GM21528 (cell line): ENCODE results near the gene NRP2.

Source experiments
- ATAC-seq: cut with Tn5 transposase; IDR thresholded peaks from one replicate; pipeline ENCODE4 v1.9.1; 2021; ENCODE audit warnings: mild to moderate bottlenecking, moderate library complexity; ENCODE audit not compliant: unreplicated experiment, low FRiP score

NRP2 gene

DNA sequence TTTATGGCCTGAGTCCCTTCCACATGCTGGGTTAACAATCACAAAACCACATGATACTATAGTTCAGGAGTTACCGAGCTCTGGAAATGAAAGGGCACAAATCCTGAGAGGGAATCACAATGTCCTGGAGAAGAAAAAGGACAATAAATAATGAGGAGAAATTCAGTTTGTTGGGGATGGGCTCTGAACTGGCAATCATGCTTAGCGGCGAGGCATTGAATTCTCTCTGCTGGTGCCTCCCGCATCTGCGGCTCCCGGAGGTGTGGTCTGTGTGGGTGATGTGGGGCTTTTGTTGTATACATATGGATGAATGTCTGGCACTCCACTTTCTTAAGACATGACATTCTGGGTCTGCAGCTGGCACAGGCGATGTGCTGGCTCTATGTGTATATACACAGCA is 46.1 kb downstream of the NRP2 start:
- no peak for ATAC-seq

DNA sequence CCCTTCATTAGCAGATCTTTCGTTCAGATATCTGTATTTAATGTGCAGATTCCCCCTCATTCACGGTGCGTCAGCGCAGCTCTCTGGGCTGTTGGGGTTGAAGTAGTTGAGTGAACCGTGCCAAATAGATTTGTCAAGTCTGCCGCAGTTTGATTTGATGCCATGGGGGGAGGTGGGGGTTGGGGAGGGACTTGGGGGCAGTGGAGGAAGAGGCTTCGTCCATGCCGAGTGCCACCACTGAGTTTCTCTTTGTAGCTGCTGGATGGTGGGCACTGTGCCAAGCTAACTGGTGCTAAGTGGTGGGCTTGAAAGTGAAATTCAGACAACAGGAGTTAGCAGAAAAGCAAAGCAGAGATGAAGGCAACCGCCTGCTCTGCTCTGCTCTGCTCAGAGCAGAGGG is 47.9 kb downstream of the NRP2 start:
- no peak for ATAC-seq

DNA sequence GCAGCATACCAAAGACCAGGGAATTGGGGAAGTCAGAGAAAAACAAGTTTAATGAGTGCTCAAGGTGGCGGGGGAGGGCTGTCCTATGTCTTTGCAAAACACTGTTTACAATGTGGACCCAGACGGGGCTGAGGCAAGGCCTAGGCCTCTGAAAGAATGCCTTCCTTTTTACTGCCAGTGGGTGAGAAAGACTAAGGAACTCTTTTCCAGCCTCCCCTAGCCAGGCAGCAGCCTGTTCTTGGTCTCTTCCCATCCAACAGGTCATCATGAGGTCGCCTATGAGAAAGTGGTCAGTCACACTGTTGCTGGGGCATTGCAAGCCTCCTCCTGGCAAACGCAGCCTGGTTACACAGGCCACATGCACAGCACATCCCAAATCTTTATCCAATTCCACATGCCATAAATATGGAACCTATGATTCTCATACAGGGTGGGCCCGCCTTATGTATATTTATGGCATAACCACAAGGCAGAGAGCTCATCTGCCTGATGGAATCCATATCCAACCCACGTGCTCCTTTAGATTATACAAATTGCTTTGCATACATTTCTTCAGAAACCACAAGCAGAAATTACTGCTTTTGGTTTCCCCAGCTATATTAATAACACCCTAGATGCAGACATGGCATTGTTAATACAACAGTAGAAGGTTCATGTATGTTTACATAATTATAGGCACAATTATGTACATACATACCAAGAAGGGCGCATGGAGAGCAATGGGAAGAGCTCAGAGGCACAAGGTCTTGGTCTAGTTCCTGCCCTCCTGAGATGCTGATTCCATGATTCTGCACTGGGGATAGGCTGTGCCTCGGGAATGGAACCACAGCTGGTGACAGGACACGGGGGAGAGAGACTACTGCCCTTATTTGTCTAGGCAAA is 48.6 kb downstream of the NRP2 start:
- ATAC-seq = no peak

DNA sequence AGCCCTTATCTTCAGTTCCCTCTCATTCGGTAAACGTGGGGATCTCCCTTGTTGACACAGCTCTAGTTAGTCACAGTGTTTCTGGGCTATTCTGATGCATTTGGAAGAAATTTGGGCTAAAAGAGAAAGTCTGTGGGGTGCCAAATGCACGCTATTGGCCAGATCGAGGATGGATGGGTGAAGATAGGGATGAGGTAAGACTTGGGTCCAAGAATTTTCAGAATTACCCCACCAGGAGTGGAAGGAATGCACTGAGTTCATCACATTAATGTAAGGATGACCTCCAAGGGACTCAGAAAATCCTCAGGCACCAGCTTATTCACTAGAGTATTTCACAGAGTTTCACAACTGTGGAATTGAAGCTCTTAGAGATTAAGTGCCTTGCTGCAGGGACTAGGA is 49.3 kb downstream of the NRP2 start:
- no peak for ATAC-seq

DNA sequence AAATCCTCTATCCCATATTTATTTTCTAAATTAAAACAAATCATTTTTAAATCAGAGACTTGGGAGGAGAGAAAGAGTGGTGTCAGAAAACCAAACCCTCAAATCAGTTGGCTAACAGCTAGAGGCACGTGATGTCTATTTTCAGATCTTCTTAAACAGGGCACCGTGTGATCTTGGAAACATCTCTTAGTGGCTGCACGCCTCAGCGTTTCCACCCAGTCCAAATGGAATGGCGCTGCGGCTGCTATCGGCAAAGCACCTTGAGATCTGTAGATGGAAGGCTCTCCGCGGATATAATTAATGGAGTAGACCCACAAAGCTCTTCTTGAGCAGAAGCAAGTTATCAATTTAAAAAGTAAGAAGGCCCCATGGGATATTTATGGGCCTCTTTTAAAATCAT is 50.0 kb downstream of the NRP2 start:
- ATAC-seq = no peak

DNA sequence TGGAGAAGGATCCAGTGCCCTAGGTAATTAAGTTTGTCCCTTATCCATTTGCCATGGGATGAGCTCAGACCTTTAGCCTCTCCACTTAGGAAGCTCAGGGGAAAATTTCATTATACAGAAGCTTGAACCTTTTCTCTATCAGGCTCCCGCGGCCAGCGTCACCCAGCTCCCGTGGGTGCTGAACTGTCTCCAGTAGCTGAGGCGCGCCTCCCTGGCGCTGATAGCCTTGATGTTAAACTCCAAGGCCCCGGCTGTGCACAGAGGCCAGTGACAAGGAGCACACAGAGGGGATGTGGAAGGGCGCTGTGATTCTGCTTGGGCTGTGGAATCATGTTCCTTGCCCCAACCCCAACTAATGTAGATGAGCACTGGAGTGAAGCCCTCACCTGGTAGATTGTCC is 50.8 kb downstream of the NRP2 start:
- no peak for ATAC-seq

DNA sequence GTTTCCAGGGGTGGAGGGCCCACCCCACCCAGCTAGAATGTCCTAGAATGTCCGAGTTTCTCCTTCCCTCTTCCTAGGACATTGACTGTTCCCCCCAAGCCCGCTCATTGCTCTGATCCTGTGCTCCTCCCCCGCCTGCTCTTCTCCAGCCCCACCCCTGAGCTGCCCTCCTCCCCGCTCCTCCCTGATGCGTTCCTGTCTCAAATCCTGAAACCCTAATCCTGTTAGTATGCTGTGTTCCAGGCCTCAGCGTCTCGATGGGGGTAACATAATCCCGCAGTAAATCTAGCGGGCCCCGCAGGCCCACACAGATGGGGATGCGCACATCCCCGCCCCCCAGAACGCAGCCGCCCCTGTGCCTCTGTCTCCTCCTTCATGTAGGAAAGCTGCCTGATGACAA is 51.3 kb downstream of the NRP2 start:
- no peak for ATAC-seq

DNA sequence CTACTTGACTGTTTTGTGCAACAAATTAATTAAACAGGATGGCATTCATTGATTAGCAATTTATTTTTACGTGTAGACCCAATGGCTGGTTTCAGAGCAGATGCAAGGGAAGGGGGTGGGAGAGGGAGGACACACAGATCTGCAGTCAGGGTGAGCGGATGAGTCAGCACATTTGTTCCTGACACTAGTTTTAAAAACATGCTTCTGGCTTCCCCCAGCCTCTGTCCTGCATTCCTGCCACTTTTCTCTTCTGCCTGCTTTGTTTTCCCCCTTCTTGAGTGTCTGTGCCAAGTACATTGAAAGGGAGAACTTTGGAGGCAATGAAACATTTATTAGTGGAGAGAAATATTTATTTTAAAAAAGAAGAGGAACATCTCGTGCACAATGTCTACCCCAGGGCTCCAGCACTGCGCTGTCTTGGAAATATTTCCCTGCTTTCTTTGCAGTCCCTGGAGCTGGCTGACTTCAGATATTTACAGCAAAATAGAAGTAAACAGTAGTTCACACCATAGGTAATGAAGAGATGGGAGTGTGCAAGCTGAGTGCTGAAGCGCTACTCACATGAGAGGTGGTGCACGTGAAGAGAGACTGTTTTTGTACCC is 52.2 kb downstream of the NRP2 start:
- ATAC-seq = no peak

DNA sequence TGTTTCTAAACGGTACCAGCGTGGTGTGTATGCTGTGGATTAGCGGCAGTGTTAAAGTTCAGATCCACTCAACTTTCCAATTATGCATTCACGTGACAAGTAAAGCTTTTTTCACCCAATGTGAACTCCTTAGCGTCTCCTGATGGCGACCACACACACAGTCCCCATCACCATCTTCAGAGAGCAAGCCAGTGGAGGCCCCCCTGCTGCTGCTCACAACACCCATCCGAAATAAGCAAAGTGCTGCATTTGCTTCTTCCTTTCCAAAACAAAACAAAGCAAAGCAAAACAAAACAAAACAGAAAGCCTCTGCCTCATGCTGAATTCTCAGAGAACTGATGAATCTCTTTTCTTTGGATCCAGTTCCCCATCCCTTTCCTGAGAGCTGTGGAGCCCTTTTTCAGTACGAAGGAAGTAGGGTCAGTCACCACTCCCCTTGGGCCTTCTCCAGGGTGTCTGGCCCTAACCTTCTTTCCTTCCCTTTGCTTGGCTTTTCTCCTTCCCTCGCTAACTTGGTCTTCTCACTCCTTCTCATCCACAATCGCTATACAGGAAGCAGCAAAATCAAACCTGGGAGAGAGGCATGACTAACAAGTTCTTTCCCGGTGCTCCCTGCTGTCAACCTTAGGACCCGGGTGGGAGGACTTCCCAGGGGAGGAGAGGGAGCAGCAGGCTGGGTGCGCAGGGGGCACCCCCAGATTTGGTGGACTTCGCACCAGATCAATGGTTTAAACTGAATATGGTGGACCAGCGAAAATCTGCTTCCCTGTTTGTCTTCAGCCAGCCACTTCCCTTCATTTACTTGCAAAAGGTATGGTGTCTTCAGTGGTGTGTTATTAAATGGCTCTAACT is 56.0 kb downstream of the NRP2 start:
- ATAC-seq = no peak

DNA sequence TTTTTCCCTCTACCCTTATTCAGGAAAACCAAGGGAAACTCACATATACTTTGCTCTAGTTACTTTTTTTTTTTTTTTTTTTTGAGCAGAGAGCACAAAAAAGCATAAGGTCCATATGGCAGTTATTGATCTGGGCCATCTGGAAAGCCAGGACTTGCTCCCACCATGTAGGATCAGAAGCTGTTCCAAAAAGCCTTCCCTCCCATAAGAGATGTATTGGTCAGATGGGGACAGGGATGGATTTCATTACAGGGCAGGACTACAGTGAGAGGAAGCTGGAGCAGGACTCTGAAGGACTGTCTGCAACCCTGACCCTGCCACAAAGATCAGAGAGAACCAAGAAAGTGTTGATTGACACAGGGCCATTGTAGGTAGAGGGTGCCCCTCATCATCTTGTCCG is 57.3 kb downstream of the NRP2 start:
- ATAC-seq = no peak

DNA sequence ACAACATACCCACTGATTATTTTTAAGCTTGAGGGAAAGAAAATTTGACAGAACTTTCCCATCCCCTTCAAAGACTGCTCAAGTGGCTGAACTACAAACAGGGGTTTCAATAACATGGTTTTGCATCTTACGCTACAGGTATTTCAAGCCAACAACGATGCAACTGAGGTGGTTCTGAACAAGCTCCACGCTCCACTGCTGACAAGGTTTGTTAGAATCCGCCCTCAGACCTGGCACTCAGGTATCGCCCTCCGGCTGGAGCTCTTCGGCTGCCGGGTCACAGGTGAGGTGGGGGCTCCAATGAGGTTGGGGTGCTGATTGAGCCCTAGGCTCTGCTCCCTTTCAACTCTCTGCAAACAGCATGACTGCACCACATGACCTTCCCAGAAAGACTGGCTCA is 58.1 kb downstream of the NRP2 start:
- ATAC-seq = no peak

DNA sequence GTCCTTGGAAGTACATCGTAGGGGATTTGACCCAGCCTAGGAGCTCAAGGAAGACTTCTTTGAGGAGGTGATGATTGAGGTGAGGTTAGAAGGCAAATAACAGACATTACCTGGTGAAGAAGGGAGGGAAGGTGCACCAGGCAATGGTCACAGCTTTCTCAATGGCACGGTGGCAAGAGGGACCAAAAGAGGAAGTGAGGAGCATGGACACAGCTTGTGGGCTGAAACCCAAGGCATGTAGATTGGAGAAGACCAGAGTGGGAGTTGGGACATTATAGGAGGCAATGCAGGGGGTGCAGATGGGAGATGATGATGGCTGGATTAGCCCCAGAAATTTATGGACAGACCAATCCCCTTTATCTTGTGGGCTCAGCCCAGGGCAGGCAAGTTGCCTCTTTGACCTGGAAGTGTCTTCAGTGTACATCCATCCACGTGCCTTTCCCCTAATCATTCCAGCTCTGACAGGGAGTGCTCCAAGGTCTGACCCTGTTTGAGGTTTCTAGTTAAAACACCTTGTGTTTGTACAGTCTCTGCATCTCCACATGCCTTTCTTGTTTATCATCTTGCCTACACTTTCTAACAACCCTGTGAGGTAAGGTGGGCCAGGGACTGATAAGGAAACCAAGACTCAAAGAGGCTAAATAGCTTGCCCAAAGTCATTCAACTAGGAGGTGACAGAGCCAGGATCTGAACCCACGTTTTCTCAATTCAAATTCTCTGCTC is 59.1 kb downstream of the NRP2 start:
- ATAC-seq = no peak

DNA sequence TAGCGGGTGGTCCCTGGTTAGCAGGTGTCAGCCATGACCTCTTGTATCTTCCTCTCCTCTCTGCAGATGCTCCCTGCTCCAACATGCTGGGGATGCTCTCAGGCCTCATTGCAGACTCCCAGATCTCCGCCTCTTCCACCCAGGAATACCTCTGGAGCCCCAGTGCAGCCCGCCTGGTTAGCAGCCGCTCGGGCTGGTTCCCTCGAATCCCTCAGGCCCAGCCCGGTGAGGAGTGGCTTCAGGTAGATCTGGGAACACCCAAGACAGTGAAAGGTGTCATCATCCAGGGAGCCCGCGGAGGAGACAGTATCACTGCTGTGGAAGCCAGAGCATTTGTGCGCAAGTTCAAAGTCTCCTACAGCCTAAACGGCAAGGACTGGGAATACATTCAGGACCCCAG is 60.8 kb downstream of the NRP2 start:
- ATAC-seq = no peak

DNA sequence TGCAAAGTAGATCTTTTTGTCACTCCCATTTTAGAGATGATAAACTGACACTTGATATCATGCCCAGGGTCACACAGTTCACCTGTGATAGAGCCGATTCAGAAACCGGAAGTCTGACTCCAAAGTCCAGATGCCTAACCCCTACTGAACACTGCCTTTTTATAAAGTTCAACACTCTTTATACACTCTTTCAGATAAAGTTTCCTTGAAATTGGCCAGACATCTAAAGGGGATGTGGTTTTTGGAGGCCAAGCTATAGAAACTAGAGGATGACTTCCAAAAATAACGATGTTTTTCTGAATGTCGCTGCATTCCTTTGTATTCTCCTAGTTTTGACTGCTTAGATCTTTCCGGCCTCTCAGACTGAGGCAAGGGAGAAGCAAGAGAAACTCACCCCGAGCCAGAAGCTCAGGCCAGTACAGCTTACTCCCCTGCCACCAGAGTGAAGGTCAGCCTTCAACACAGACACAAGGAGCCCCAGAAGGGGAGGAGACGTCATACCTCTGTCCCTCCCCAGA is 61.8 kb downstream of the NRP2 start:
- ATAC-seq = no peak

DNA sequence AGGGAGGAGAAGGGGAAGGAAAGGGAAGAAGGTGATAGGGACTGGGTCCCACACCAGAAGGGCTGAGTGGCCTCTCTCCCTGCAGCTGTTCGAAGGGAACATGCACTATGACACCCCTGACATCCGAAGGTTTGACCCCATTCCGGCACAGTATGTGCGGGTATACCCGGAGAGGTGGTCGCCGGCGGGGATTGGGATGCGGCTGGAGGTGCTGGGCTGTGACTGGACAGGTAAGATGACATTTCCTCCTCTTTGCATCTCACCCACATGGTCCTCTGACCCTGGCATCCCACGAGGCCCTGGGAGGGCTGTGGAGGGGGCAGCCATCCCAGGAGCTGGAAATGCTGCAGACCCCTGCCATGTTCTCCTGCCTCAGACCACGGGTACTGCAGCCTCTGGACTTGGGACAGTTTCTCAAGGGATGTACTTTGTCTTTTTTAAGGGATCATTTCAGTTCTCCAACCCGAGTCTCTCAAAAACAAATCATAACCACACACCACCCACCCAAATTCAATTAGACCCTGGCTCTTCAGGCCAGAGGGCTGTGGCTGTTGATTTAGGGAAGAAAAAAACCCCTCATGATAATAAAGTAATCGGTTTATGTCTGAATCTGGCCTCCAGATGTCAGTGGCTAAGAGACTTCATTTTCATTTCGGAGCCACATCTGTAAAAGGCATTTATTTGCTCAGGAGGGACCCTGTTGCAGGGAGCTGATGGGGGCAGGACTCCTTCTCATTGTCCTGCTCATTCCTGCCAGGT is 63.5 kb downstream of the NRP2 start:
- ATAC-seq = no peak

DNA sequence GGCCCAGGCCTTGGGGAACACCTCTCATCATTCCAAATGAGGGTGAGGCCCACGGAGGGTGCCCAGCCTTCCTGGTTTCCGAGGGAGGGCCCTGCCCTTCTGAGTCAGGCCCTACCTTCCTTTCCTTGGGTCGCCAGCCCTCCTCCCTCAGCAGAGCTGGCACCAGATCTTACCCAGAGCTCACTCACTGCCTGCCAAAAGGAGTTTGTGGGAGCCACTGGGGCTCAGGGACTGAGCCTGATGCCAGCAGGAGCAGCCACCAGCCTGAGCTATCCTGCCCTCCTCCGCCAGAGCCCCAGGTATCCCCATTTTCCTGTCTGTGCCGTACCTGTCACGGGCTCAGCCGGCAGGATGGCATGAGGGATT is 64.1 kb downstream of the NRP2 start:
- ATAC-seq = no peak

DNA sequence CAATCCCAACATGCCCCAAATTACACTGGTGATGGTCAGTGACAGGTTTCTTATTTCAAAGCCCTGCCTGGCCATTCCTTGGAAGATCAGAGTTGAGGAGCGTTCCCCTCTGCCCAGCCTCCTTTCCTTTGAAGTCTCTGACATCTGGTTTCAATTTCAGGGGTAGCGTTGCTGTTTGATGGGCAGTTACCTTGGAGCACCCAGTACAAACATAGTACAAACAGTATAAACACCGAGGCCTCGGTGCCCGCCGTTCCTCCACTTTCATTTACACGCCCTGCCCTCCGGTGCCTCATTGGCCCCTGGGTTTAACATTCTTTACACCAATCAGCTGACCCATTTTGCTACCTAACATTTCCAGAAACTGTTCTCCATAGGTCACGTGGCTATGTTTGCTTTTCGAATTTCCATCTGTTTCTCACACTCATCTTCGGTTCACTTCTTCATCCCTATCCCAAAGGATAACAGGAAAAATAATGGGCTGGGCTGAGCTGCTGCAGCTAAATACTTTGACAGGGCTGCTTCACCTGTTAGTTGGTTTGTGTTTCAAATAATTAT is 65.6 kb downstream of the NRP2 start:
- ATAC-seq = no peak

DNA sequence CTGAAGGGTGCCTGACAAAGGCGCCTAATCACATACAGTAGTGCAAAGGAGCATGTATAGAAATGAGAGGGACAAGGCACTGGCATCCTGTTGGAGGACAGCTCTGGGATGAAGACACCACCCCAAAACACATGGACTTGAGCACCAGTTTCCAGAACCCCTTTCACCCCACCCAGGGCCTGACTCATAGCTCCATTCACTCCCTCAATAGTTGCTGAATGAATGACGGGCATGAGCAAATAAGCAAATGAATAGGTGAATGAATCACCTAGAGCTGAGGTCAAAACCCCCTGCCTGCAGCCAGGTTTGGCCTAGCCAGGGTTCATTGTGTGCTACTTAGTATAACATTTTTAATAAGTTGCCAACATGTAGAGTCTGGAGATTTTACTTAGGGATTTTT is 66.3 kb downstream of the NRP2 start:
- no peak for ATAC-seq

DNA sequence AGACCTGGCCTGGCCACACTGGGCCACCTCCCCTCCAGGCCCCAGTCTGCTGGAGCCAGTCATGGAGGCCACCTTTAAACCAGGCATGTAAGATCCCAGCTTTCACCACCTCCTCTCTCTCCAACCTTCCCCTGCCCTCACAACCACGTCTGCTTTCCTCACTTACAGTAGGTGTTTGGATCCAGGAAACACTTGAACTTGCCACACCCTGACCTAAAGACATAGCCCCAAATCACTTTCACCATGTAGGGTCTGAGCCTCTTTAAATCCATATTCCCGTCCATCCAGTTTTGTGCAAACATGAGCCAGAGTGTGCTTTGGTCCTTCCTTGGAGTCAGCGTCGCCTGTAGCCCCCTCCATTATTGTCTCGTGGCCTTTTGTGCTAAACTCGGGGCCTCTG is 66.8 kb downstream of the NRP2 start:
- no peak for ATAC-seq

DNA sequence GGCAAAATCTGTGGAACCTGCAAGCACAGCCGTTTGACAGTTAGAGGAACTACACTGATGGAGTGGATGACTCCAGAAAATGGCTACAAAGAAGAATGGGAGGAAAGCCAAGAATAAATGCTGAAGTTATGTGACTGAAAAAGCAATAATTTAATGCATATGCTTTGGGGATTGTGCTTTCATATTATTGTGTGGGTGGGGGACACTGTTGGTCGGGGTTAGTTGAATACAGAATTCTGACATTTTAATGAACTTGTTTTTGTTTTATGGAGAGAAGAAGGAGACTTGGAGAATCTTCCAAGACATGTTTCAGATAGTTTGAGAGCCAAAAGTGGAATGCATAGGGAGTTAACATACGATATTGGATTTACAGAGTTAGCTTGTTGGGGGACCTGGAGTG is 68.5 kb downstream of the NRP2 start:
- ATAC-seq = no peak
